MM.1S (cell line): ENCODE measurements around the gene PATZ1.

Experiments used
- DNase-seq: peaks from one replicate; pipeline ENCODE4 v3.0.0-alpha.2; 2015
- H2AFZ ChIP-seq: fragments of 300-600 bp; sonication (generic); 2 replicates; pipeline ENCODE4 v1.6.0; 2016; ENCODE audit warnings: antibody characterized with exemption, low read length
- H3F3A ChIP-seq: fragments of 300-600 bp; sonication (generic); 2 replicates; pipeline ENCODE4 v1.6.1; 2016; ENCODE audit warnings: mild to moderate bottlenecking, antibody characterized with exemption, low read length, moderate library complexity, mixed read lengths; ENCODE audit not compliant: insufficient read depth
- H3K27ac ChIP-seq: fragments of 300-600 bp; sonication (generic); 2 replicates; pipeline ENCODE4 v1.5.1; 2016; ENCODE audit warnings: mild to moderate bottlenecking, low read length
- H3K27me3 ChIP-seq: fragments of 300-600 bp; sonication (generic); replicated peaks from 2 replicates; pipeline ENCODE4 v1.6.0; 2016; ENCODE audit warnings: low read length; ENCODE audit not compliant: insufficient read depth
- H3K36me3 ChIP-seq: fragments of 300-600 bp; sonication (generic); replicated peaks from 2 replicates; pipeline ENCODE4 v1.6.1; 2016; ENCODE audit warnings: mild to moderate bottlenecking, low read length, mixed read lengths; ENCODE audit not compliant: insufficient read depth
- H3K4me1 ChIP-seq: fragments of 300-600 bp; sonication (generic); 2 replicates; pipeline ENCODE4 v1.6.1; 2016; ENCODE audit warnings: low read length, mixed read lengths
- H3K4me2 ChIP-seq: fragments of 300-600 bp; sonication (generic); 2 replicates; pipeline ENCODE4 v1.6.0; 2016; ENCODE audit warnings: low read depth, low read length
- H3K4me3 ChIP-seq: fragments of 300-600 bp; sonication (generic); 2 replicates; pipeline ENCODE4 v1.5.1; 2016; ENCODE audit warnings: low read length, mixed read lengths
- H3K79me2 ChIP-seq: fragments of 300-600 bp; sonication (generic); 2 replicates; pipeline ENCODE4 v1.6.1; 2016; ENCODE audit warnings: mixed run types, low read length, mixed read lengths
- H3K9ac ChIP-seq: fragments of 300-600 bp; sonication (generic); 2 replicates; pipeline ENCODE4 v1.6.1; 2016; ENCODE audit warnings: low read length, mixed read lengths
- H3K9me2 ChIP-seq: fragments of 300-600 bp; sonication (generic); replicated peaks from 2 replicates; pipeline ENCODE4 v1.6.1; 2016; ENCODE audit warnings: mild to moderate bottlenecking, low read length, mixed read lengths; ENCODE audit not compliant: insufficient read depth
- H3K9me3 ChIP-seq: fragments of 300-600 bp; sonication (generic); replicated peaks from 2 replicates; pipeline ENCODE4 v1.6.1; 2016; ENCODE audit warnings: mild to moderate bottlenecking, low read length, mixed read lengths; ENCODE audit not compliant: insufficient read depth
- H4K20me1 ChIP-seq: fragments of 300-600 bp; sonication (generic); 2 replicates; pipeline ENCODE4 v1.6.1; 2016; ENCODE audit warnings: mild to moderate bottlenecking, low read length, moderate library complexity, mixed read lengths; ENCODE audit not compliant: insufficient read depth
- CTCF ChIP-seq: fragments of 300-600 bp; sonication (generic); IDR thresholded peaks from 2 replicates; pipeline ENCODE4 v1.5.1; 2016; ENCODE audit warnings: antibody characterized with exemption, low read length, mixed read lengths
- EZH2 ChIP-seq: fragments of 300-600 bp; sonication (generic); optimal IDR thresholded peaks from 2 replicates; pipeline ENCODE3; 2017; ENCODE audit warnings: low read depth, mild to moderate bottlenecking, antibody characterized with exemption, low read length, mixed read lengths
- EZH2phosphoT487 ChIP-seq: fragments of 300-600 bp; sonication (generic); IDR thresholded peaks from 2 replicates; pipeline ENCODE4 v1.6.1; 2018; ENCODE audit warnings: antibody characterized with exemption, low read length

PATZ1 gene

GRCh38 chr22:31354515-31354914, 8.4 kb upstream of the PATZ1 start:
- no peak for TF ChIP-seq EZH2
- TF ChIP-seq CTCF, result no peak
- TF ChIP-seq EZH2phosphoT487, result no peak
- Histone ChIP-seq H3K9me2 (no peaks in the 10 kb centered on the region), H3F3A (no peaks in the 10 kb centered on the region), H4K20me1 (no peaks in the 10 kb centered on the region), H3K36me3 (no peaks in the 10 kb centered on the region), H3K4me1 (peaks cover 8% of the 10 kb centered on the region; the same call in 1 of the 2 replicates), H3K9ac (no peak overlapping the region), H3K27me3 (no peaks in the 10 kb centered on the region), H2AFZ (no peak overlapping the region), H3K9me3 (no peaks in the 10 kb centered on the region), H3K4me2 (no peak overlapping the region), H3K27ac (no peak overlapping the region), H3K79me2 (no peaks in the 10 kb centered on the region), H3K4me3 (no peak overlapping the region)
- no peak for DNase-seq

- Histone ChIP-seq H3F3A (peaks cover 19% of the 10 kb centered on the region), H3K9me2 (no peaks in the 10 kb centered on the region), H3K4me2 (no peak overlapping the region), H3K36me3 (no peaks in the 10 kb centered on the region), H4K20me1 (no peaks in the 10 kb centered on the region), H3K27ac (no peak overlapping the region), H2AFZ (no peak overlapping the region), H3K4me1 (peaks cover 12% of the 10 kb centered on the region; the same call in 1 of the 2 replicates), H3K9me3 (no peaks in the 10 kb centered on the region), H3K4me3 (no peak overlapping the region), H3K79me2 (peaks cover 3% of the 10 kb centered on the region), H3K9ac (no peak overlapping the region), H3K27me3 (no peaks in the 10 kb centered on the region)
- DNase-seq, result peak; percentile 56
- TF ChIP-seq EZH2 (no peak), CTCF (no peak), EZH2phosphoT487 (no peak)
Observed at GRCh38 chr22:31350410-31350863, 4.3 kb upstream of the PATZ1 start.

- Histone ChIP-seq H3K4me2 (no peak overlapping the region), H3K9me3 (no peaks in the 10 kb centered on the region), H3K9me2 (no peaks in the 10 kb centered on the region), H3K36me3 (no peaks in the 10 kb centered on the region), H3K9ac (no peak overlapping the region), H3K4me3 (no peak overlapping the region), H3K27ac (no peak overlapping the region), H4K20me1 (no peaks in the 10 kb centered on the region), H3K79me2 (peaks cover 8% of the 10 kb centered on the region), H2AFZ (no peak overlapping the region), H3F3A (peaks cover 19% of the 10 kb centered on the region), H3K27me3 (no peaks in the 10 kb centered on the region), H3K4me1 (peaks cover 15% of the 10 kb centered on the region)
- no peak for TF ChIP-seq EZH2phosphoT487
- no peak for TF ChIP-seq CTCF
- no peak for TF ChIP-seq EZH2
- DNase-seq, result no peak
Observed at GRCh38 chr22:31349960-31350359, 3.8 kb upstream of the PATZ1 start.
